DND-41 (cell line): ENCODE results near the gene FRK.
"Not testable (repeated sequence)": the region's sequence is repeated elsewhere in the genome, so short reads cannot be mapped to it uniquely, and the experiment has no call there.

Experiments
- ATAC-seq: fragments of 200-7000 bp; cut with Tn5 transposase; 3 replicates; pipeline ENCODE4 v1.9.1; 2021; ENCODE audit warnings: low read depth; ENCODE audit not compliant: insufficient read depth
- DNase-seq: peaks from one replicate; pipeline ENCODE4 v3.0.0-alpha.2; 2020
- H2AFZ ChIP-seq: 2 replicates; pipeline ENCODE4 v1.6.0; 2012; ENCODE audit warnings: low read depth, low read length
- H3K27ac ChIP-seq: 2 replicates; pipeline ENCODE4 v1.5.1; 2012; ENCODE audit warnings: low read length, inconsistent platforms
- H3K27me3 ChIP-seq: fragments of 200-600 bp; sonication (generic); 2 replicates; pipeline ENCODE4 v1.6.0; 2012; ENCODE audit warnings: low read length, mild to moderate bottlenecking, inconsistent platforms; ENCODE audit not compliant: insufficient read depth, poor library complexity
- H3K36me3 ChIP-seq: 2 replicates; pipeline ENCODE4 v1.5.1; 2012; ENCODE audit warnings: low read length, inconsistent platforms; ENCODE audit not compliant: insufficient read depth
- H3K4me1 ChIP-seq: 2 replicates; pipeline ENCODE4 v1.5.1; 2012; ENCODE audit warnings: mild to moderate bottlenecking, low read length; ENCODE audit not compliant: insufficient read depth
- H3K4me2 ChIP-seq: 2 replicates; pipeline ENCODE4 v1.6.0; 2012; ENCODE audit warnings: mild to moderate bottlenecking, moderate library complexity, low read length, inconsistent platforms; ENCODE audit not compliant: insufficient read depth
- H3K4me3 ChIP-seq, 2 experiments: fragments of 200-600 bp in 1 of 2; shearing (Covaris generic) in 1 of 2; 2 replicates each; pipeline ENCODE4 v1.5.1; 2012 to 2016; ENCODE audit warnings: inconsistent platforms in 2 of 2, low read length in 2 of 2, mild to moderate bottlenecking in 2 of 2, low read depth in 1 of 2, moderate library complexity in 1 of 2
- H3K79me2 ChIP-seq: 2 replicates; pipeline ENCODE4 v1.6.0; 2012; ENCODE audit warnings: low read length, inconsistent platforms; ENCODE audit not compliant: insufficient read depth
- H3K9ac ChIP-seq: 2 replicates; pipeline ENCODE4 v1.6.0; 2012; ENCODE audit warnings: low read depth, mild to moderate bottlenecking, inconsistent platforms, low read length, moderate library complexity
- H3K9me3 ChIP-seq: 2 replicates; pipeline ENCODE4 v1.5.1; 2012; ENCODE audit warnings: low read length, moderate library complexity, mild to moderate bottlenecking, inconsistent platforms; ENCODE audit not compliant: insufficient read depth, severe bottlenecking
- H4K20me1 ChIP-seq: 2 replicates; pipeline ENCODE4 v1.6.0; 2012; ENCODE audit warnings: low read length; ENCODE audit not compliant: insufficient read depth
- CTCF ChIP-seq: IDR thresholded peaks from 2 replicates; pipeline ENCODE4 v1.5.1; 2012; ENCODE audit warnings: borderline replicate concordance, low read length, moderate library complexity, mild to moderate bottlenecking; ENCODE audit not compliant: poor library complexity, severe bottlenecking; ENCODE audit errors: extremely low read depth
- EZH2 ChIP-seq: IDR thresholded peaks from 3 replicates; pipeline ENCODE4 v1.6.1; 2012; ENCODE audit warnings: borderline replicate concordance, low read depth, mild to moderate bottlenecking, moderate library complexity, low read length, inconsistent platforms; ENCODE audit not compliant: severe bottlenecking

The FRK gene

DNA sequence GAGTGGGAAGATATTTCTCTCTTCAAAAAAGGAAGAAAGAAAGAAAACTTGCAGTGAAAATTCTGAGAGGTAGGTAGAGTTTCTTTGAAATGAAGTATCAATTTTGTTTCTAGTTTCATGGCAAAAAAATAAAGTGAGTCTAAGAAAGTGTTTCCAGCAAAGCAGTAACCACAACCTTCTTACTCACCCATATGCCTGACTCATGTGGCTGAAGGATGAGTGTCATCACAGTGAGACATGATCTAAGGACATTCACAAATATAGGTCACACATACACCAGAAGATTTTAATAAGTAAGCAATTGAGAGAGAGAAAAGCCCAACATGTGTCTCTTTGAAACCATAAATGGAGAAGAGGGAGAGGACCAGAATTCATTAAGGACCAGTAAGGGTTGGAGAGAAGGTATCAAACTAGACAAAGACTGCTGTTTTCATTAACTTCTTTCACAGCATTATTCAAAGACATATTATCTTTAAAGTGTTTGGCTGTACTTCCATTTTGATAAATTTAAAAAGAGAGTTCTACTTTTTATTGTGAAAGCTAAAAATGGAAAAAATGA lies 169.5 kb downstream of the FRK start:
- Histone ChIP-seq H3K79me2 (no peaks in the 10 kb centered on the region), H4K20me1 (no peaks in the 10 kb centered on the region), H3K4me1 (no peaks in the 10 kb centered on the region), H3K9ac (no peak overlapping the region), H3K27ac (no peak overlapping the region), H3K4me3 (no peak overlapping the region), H2AFZ (no peak overlapping the region), H3K36me3 (no peaks in the 10 kb centered on the region), H3K4me2 (no peak overlapping the region), H3K27me3 (no peaks in the 10 kb centered on the region), H3K9me3 (no peaks in the 10 kb centered on the region)
- DNase-seq (no peak), ATAC-seq (no peak)
- TF ChIP-seq EZH2: no peak
- TF ChIP-seq CTCF: no peak

DNA sequence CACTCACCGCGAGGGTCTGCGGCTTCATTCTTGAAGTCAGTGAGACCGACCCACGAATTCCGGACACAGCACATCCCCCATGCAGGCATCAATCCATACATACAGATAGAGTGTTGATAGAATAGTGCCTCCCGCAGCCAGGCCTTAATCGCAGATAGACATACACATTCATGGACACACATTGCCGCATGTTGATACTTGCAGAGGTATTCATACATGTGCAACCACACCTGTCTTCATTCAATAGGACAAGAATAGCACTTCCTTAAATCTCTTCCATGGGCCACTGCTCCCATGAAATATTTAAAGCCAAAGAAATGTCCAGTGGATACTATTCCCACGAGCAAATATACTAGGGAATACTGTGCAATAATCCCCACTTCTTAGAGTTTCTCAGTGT lies 170.5 kb downstream of the FRK start:
- Histone ChIP-seq H3K27me3 (no peaks in the 10 kb centered on the region), H3K36me3 (no peaks in the 10 kb centered on the region), H3K9ac (no peak overlapping the region), H3K27ac (no peak overlapping the region), H3K4me1 (no peaks in the 10 kb centered on the region), H4K20me1 (no peaks in the 10 kb centered on the region), H3K4me2 (no peak overlapping the region), H3K79me2 (no peaks in the 10 kb centered on the region), H3K4me3 (no peak overlapping the region), H2AFZ (no peak overlapping the region), H3K9me3 (no peaks in the 10 kb centered on the region)
- DNase-seq (no peak), ATAC-seq (no peak)
- TF ChIP-seq EZH2 (no peak), CTCF (no peak)

- not testable (repeated sequence) for H3K27ac ChIP-seq, H3K27me3 ChIP-seq, H3K36me3 ChIP-seq, DNase-seq, H3K79me2 ChIP-seq, H4K20me1 ChIP-seq, H2AFZ ChIP-seq, H3K4me2 ChIP-seq, ATAC-seq, H3K9me3 ChIP-seq, H3K4me1 ChIP-seq, H3K4me3 ChIP-seq, H3K9ac ChIP-seq
Observed at GRCh38 chr6:115888687-115889470, 171.8 kb downstream of the FRK start.

DNA sequence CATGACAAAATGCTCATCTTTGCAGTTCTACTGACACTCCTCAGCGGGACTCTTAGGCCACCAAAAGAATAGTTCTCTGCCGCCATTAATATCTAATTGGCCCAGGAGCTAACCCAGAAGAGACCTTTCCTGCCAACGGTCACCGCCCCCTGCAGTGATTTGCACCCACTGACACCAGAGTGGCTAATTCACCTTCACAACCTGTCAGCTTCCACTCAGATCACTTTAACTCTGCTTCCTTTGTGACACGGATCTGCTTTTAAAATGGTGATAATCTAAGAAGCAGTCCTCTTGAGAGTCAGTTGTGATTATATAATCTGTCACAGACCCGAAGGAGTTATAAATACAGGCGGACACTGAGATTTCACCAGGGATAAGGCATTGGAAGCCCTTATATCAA lies 172.8 kb downstream of the FRK start:
- Histone ChIP-seq H3K79me2 (no peaks in the 10 kb centered on the region), H3K36me3 (no peaks in the 10 kb centered on the region), H3K27me3 (no peaks in the 10 kb centered on the region), H4K20me1 (no peaks in the 10 kb centered on the region), H3K4me2 (no peak overlapping the region), H3K4me1 (no peaks in the 10 kb centered on the region), H3K9ac (no peak overlapping the region), H3K4me3 (no peak overlapping the region), H3K9me3 (no peaks in the 10 kb centered on the region), H2AFZ (no peak overlapping the region), H3K27ac (no peak overlapping the region)
- TF ChIP-seq EZH2: no peak
- no peak for TF ChIP-seq CTCF
- ATAC-seq (no peak), DNase-seq (no peak)
